ENCODE measurements around the gene FTO. TPM values are rescaled to one million over a fixed set of nuclear protein-coding genes. Genes with fewer than 3 reads are reported as not detected.

Gene FTO
- polyA plus RNA-seq, 3 donors, result 15.9 to 37.9 (median 25.5) TPM

GRCh38 chr16:53805113-53805512 is 101.2 kb downstream of the FTO start:
- WGBS, 3 donors, result 87 to 91% (median 88%) methylated on average over 2 of the region's 2 CpGs
- no peak overlapping the region for H3K27ac ChIP-seq (ENCODE audit: low read depth, low read length)

GRCh38 chr16:53805752-53806151 is 101.8 kb downstream of the FTO start:
- WGBS, 3 donors, result 68 to 94% (median 84%) methylated on average over 4 of the region's 4 CpGs
- no peak overlapping the region for H3K27ac ChIP-seq (ENCODE audit: low read depth, low read length)

GRCh38 chr16:53809088-53809932 is 105.4 kb downstream of the FTO start:
- WGBS, 3 donors, result 86 to 95% (median 92%) methylated on average over 8 of the region's 8 CpGs
- H3K27ac ChIP-seq (ENCODE audit: low read depth, low read length), result no peak overlapping the region

- 31 to 87% (median 79%) methylated on average over 2 of the region's 2 CpGs for WGBS, 3 donors
- no peak overlapping the region for H3K27ac ChIP-seq (ENCODE audit: low read depth, low read length)
Observed at GRCh38 chr16:53812914-53813313, 109.0 kb downstream of the FTO start.

GRCh38 chr16:53814801-53815200 is 110.8 kb downstream of the FTO start:
- WGBS, 3 donors, result 93 to 94% (median 93%) methylated on average over 7 of the region's 7 CpGs

GRCh38 chr16:53816211-53816836 is 112.4 kb downstream of the FTO start:
- no peak overlapping the region for H3K27ac ChIP-seq (ENCODE audit: low read depth, low read length)
- WGBS, 3 donors, result 78 to 96% (median 91%) methylated on average over 5 of the region's 5 CpGs

More at GRCh38 chr16:53814801-53815200, 110.8 kb downstream of the FTO start:
- H3K27ac ChIP-seq (ENCODE audit: low read depth, low read length), result no peak overlapping the region

- 71 to 86% (median 76%) methylated on average over 5 of the region's 5 CpGs for WGBS, 3 donors
- H3K27ac ChIP-seq (ENCODE audit: low read depth, low read length), result no peak overlapping the region
Observed at GRCh38 chr16:53817117-53817755, 113.3 kb downstream of the FTO start.

GRCh38 chr16:53817812-53818550 is 114.0 kb downstream of the FTO start:
- H3K27ac ChIP-seq (ENCODE audit: low read depth, low read length), result no peak overlapping the region
- WGBS, 3 donors, result 59 to 72% (median 65%) methylated on average over 1 of the region's 1 CpG

- WGBS, 3 donors, result 59 to 93% (median 91%) methylated on average over 1 of the region's 1 CpG
- no peak overlapping the region for H3K27ac ChIP-seq (ENCODE audit: low read depth, low read length)
Observed at GRCh38 chr16:53821487-53821886, 117.5 kb downstream of the FTO start.

- H3K27ac ChIP-seq (ENCODE audit: low read depth, low read length), result no peak overlapping the region
- WGBS, 3 donors, result 80 to 93% (median 83%) methylated on average over 4 of the region's 4 CpGs
Observed at GRCh38 chr16:53821957-53822625, 118.1 kb downstream of the FTO start.

- WGBS, 3 donors, result 78 to 96% (median 80%) methylated on average over 7 of the region's 7 CpGs
- no peak overlapping the region for H3K27ac ChIP-seq (ENCODE audit: low read depth, low read length)
Observed at GRCh38 chr16:53822936-53823529, 119.1 kb downstream of the FTO start.

GRCh38 chr16:53826658-53827057 is 122.7 kb downstream of the FTO start:
- no peak overlapping the region for H3K27ac ChIP-seq (ENCODE audit: low read depth, low read length)
- 24 to 75% (median 74%) methylated on average over 3 of the region's 3 CpGs for WGBS, 3 donors

GRCh38 chr16:53827741-53828140 is 123.8 kb downstream of the FTO start:
- H3K27ac ChIP-seq (ENCODE audit: low read depth, low read length), result no peak overlapping the region
- 80 to 90% (median 86%) methylated on average over 5 of the region's 5 CpGs for WGBS, 3 donors

- H3K27ac ChIP-seq (ENCODE audit: low read depth, low read length), result no peak overlapping the region
- 73 to 90% (median 82%) methylated on average over 3 of the region's 3 CpGs for WGBS, 3 donors
Observed at GRCh38 chr16:53829186-53829747, 125.3 kb downstream of the FTO start.

GRCh38 chr16:53832896-53833544 is 129.1 kb downstream of the FTO start:
- 94 to 99% (median 95%) methylated on average over 9 of the region's 9 CpGs for WGBS, 3 donors

GRCh38 chr16:53836142-53836541 is 132.2 kb downstream of the FTO start:
- 93 to 98% (median 98%) methylated on average over 3 of the region's 3 CpGs for WGBS, 3 donors
- H3K27ac ChIP-seq (ENCODE audit: low read depth, low read length), result no peak overlapping the region

More at GRCh38 chr16:53832896-53833544, 129.1 kb downstream of the FTO start:
- H3K27ac ChIP-seq (ENCODE audit: low read depth, low read length), result no peak overlapping the region

GRCh38 chr16:53836680-53837079 is 132.7 kb downstream of the FTO start:
- 66 to 89% (median 83%) methylated on average over 3 of the region's 3 CpGs for WGBS, 3 donors
- no peak overlapping the region for H3K27ac ChIP-seq (ENCODE audit: low read depth, low read length)

Data from adipose tissue (tissue), 3 donors.